GM12873 (cell line): Measurements from ENCODE around the gene MACROD2.

Source experiments
- TF ChIP-seq, protein P1 (sequence below): IDR thresholded peaks from 2 replicates; pipeline ENCODE4 v1.5.1; 2012; ENCODE audit warnings: low read depth, mild to moderate bottlenecking, moderate library complexity, low read length, control low read depth; ENCODE audit not compliant: insufficient read depth; ENCODE audit errors: missing control alignments

MACROD2 gene

DNA sequence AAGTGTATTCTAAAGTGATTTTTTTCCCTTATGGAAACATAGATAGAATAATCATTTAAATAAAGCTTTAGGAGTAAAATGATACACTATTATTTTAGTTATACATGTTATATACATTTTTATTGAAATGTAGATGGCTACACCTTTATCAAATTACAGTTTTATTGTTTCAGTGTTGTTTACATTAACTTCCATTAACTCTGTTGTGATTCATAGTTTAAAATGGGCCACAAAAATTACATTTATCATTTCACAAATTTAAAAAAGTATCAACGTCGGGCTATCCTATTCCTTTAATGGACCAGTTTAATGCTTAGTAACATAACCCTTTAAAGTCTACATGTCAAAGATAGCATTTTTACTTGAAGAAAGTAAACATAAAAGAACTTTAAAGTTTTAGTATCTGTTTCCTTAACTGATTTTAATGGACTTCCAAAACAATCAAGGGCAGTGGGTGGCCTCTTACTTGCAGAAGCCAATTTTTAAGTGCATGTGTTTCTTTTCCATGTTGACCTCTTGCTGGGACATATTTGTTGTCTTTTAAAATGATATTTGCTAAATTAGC lies 389.9 kb downstream of the MACROD2 start:
- TF ChIP-seq, protein P1, sequence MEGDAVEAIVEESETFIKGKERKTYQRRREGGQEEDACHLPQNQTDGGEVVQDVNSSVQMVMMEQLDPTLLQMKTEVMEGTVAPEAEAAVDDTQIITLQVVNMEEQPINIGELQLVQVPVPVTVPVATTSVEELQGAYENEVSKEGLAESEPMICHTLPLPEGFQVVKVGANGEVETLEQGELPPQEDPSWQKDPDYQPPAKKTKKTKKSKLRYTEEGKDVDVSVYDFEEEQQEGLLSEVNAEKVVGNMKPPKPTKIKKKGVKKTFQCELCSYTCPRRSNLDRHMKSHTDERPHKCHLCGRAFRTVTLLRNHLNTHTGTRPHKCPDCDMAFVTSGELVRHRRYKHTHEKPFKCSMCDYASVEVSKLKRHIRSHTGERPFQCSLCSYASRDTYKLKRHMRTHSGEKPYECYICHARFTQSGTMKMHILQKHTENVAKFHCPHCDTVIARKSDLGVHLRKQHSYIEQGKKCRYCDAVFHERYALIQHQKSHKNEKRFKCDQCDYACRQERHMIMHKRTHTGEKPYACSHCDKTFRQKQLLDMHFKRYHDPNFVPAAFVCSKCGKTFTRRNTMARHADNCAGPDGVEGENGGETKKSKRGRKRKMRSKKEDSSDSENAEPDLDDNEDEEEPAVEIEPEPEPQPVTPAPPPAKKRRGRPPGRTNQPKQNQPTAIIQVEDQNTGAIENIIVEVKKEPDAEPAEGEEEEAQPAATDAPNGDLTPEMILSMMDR = no peak

DNA sequence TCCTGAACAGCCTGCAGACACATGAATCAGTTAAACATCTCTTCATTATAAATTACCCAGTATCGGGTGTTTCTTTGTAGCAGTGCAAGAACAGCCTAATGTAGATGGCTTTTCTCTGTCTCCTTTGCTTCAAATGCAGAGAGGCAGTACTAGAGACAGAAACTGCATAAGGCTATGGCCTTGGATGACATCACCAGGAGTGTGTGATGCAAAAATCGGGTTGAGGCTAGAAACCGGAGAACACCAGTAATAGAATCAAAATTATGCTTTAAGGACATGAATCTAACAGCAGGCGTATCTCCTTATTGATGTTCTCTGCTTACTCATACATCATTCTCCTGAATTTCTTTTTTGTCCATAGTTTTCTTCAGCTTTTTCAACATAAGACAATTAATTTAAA lies 391.4 kb downstream of the MACROD2 start:
- TF ChIP-seq, protein P1 = no peak

DNA sequence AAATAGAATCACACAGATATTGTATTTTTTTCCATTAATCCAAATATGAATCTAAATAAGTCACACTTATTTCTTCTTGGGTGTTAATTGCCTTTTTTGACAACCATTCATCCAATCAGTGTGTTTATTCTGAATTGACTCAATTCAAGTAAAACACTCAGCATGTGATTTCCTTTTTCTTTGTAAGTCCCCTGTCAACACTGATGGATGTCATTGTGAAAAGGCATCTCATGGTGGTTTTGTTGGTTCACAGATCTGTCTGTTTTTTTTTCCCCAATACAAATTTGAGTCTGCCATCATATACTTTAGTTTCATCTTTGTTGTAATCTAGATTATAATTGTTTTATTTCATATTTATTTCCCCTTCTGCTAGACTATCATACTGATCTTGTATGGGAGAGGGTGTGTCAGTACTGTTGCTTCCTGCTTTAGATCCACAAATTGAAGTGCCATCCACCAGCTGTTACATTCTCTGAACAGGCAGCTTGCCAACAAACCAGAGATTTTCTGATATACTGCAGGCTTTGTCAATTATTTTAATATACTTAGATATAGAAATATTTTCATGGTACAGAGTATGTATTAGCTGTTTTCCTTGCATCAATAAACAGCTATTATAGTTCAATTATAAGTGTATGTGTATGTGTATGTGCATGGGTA lies 406.3 kb downstream of the MACROD2 start:
- TF ChIP-seq, protein P1 = no peak

DNA sequence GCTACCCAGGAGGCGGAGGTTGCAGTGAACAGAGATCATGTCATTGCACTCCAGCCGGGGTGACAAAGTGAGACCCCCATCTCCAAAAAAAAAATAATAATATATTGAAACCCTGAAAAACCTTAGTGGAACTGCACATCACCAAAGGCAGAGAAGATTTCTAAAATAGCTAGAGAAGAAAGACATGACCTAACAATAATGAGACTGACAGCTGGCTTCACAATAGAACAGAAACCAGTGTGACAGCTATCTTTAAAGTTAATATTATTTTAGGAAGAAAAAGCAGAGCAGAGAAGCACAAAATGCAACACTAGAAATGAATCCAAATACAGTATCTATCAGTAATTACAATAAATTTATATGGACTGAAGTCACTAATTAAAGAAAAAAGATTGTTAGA lies 409.2 kb downstream of the MACROD2 start:
- TF ChIP-seq, protein P1 = no peak

DNA sequence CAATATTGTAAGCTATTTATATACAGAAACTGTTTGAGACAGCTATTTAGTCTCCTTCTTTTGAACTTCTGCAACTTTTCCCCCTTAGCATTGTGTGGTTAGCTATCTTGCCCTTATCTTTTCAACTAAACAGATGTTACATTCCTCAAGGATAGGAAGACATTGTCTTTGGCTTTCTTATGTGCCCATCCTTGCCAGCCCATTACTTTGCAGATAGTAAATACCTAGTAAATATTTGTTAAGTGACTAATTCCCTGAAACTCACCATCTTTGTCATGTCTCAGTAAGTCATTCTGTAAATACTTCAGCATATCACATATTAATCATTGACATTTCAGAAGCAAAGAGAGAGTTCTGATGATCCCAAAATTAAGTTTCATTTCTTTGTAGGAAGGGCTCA lies 411.2 kb downstream of the MACROD2 start:
- TF ChIP-seq, protein P1 = no peak

DNA sequence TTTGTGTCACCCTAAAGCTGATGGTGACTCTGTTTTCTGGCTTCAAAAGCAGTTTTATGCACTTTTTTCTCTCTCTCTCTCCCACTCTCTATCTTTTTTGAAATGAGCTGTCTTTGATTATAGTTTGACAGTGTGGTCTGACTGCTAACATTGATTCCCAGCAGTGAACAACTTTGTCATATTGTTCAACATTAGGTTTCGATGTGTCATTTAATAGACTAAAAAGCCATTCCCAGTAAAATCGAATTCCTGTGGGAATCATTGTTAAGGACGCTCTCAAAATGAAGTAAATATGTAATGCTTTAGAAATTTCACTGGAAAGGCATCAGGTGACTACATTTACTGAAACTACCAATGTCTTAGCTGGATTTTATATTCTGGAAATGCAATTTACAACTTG lies 412.0 kb downstream of the MACROD2 start:
- TF ChIP-seq, protein P1 = no peak

DNA sequence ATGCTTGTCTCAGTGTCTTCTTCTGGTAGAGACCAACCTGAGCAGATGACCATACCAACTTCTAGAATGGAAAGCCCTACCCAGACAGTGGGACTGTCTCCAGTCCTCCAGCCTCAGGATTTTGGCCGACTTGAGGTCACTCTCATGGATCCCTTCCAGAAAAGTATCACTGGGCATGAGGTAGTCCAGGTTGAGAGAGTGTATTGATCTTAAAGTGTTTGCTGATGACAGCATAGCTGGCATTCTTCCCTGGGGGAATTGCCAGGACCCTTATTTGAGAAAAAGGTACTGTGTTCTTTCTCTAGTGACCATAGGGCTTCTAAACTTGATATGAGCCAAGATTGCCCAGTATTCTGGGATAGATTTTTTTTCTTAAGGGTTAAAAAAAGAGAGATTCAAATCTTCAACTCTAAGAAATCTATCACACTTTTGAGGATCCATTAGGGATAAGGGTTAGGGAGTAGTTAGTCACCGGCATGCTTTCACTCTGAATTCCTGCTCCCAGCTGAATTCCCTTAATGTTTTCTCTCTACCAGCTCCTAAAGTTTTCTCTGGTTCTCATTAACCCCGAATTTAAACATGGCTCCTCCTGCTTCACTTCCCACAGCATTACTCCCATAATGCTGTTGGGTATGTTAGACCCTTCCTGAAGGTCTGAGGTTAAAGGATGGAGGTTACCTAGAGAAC lies 415.7 kb downstream of the MACROD2 start:
- TF ChIP-seq, protein P1 = no peak
